Measurements from ENCODE around the gene CCDC27.

CCDC27 gene

DNA sequence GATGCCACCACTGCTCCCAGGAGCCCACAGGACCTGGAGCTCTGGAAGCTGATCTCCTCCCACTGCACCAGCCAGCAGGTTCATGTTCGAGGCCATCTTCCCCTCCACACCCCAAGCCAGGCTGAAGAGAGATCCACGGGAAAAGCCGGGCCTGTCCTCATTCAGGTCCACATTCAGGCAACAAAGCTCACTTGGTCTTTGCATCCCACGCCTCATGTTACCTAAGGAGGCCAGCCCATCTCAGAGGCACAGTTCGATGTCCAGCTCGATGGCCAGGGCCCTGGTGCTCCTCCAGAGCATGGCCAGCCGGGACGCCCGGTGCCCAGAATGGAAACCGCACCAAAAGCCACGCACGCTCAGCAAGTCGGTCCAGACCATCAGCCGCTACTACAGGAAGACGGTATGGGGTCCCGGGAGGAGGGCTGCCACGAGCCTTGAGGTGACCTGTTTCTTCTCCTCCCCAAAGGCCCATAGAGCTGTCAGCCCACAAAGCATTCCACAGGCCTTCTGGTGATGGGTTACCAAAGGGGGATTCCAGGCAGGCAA is at the start of gene CCDC27:
CCDC27 (plus strand) TSS at position 51 of the 546 bp plus-strand sequence; CDS start at position 83, 32 bp downstream.
- DNase-seq: no peak

DNA sequence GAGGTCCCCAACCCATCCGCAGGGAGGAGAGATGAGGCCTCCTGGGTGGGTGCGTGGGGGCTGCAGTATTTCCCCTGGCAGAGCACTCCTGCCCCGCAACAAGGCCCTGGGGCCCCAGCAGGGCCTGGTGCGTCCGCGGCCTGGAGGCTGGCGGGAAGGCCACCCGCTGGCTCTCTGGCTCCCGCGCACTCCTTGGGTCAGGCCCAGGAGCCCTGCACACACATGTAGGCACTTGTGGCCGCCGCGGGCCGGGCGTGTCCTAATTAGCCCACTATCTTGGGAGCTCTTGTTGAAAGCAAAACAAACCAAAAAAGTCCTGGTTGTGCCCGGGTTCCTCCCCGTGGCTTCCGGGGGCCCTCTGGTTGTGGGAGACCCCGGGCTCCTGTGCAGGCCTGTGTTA is 49.7 kb upstream of the CCDC27 start:
- no peak for DNase-seq

DNA sequence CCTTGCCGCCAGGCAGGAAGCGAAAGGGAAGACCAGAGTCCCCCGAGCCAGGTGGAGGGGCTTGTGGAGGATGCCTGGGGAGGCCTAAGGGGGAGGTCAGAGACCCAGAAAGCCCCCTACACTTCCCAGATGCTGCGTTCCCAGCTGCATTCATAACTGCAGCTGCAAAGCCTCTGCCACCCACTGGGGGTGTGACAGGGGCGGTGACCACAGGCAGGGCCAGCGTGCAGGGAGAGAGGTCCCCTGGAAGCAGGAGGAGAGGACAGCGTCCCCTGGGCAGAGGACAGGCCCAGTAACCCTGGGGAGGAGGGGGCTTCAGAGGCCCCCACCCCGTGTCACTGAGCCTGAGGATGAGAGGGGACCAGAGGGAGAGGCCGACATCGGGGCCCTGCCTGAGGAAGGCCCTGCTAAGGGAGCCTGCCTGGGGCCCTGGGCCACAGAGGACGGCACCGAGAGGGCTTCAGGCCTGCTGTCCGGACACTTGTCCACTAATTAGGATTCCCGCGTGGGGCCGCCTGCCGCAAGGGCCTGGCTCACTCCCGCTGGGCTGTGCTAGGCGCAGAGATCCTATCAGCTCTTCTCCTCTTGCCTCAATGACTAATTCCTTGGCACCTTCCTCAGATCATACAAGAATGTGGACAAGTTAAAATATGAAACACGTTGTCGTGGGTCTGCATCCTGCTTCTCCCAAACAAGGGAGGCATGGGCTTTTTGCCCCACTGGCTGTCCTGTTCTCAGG is 49.1 kb upstream of the CCDC27 start:
- no peak for DNase-seq

DNA sequence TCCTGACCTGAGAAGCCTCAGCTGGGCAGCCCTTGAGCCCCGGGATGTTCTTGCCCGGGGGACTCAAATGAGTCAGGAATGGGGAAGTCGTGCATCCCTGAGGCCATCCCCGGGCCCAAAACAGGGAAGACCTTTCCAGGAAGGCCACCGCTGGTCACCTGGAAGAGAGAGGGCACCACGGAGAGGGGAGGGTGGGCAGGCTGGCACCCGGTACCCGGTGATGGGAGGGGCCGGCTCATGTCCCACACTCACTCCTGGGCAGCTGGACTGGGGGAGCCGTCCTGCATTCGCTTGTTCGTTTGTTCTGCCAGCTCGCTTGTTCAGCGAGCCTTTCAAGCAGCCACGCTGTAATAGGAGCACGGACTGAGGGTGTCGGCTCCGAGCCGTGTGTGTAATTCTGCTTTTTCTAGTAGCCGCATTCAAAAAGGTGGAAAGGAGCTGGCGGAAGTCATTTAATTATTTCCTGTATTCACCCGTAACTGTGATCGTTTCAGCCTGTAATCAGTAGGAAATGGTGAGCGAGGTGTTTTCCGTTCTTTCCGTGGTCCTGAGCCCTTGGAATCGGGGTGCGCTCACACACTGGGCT is 48.4 kb upstream of the CCDC27 start:
- DNase-seq: no peak

DNA sequence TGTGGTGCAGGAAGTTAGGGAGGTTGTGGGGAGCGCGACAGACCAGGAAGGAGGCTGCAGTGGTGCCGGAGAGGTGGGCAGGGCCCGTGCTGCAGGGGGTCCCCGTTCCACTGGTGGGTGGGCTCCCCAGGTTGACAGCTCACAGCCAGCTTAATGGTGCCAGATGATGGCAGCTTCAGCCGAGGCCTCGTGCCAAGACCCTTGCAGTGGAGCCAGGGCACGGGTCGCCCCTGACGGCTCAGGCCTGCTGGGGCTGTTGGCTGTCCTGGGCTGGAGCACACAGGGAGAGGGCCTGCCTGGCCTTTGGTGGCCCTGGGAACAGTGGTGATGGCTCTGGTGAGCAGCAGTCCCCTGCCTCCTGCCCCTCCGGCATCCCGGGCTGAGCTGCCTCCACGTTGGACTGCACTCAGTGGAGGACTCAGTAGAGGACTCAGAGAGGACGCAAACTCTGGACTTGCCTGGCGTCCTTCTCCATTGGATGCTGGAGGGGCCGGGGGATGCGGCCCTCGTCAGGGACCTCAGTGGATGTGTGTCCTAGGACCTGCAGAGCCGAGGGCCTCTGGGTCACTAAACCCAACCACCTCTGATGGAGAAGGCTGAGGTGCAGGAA is 46.8 kb upstream of the CCDC27 start:
- no peak for DNase-seq

DNA sequence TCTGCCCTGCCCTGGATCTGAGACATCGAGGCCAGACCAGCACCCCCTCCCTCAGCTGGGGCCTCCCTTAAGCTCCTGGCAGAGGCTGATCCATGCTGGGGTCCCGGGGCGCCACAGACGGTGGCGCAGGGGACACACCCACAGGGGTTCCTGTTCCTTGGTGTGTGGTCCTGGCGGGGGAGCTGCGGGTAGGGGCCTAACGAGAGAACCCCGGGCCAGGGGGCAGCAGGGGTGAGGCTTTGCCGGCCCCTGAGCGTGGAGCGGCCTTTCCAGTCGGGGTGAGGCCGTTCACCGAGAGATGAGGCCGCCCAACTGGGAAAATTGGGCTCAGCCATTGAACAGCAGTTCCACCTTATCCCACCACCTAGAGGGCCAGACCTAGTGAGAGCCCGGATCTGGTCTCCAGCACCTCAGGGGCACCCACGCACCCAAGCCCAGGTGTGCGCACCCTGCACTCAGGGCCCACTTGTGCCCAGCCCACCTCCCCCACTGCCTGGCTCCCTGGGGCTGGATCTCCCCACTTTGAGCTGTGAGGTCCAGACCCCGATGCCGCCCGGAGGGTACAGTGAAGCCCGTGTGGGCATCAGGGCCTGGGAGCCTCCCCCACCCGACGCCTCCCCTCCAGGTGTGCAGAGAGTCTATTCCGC is 45.5 kb upstream of the CCDC27 start:
- DNase-seq: no peak

DNA sequence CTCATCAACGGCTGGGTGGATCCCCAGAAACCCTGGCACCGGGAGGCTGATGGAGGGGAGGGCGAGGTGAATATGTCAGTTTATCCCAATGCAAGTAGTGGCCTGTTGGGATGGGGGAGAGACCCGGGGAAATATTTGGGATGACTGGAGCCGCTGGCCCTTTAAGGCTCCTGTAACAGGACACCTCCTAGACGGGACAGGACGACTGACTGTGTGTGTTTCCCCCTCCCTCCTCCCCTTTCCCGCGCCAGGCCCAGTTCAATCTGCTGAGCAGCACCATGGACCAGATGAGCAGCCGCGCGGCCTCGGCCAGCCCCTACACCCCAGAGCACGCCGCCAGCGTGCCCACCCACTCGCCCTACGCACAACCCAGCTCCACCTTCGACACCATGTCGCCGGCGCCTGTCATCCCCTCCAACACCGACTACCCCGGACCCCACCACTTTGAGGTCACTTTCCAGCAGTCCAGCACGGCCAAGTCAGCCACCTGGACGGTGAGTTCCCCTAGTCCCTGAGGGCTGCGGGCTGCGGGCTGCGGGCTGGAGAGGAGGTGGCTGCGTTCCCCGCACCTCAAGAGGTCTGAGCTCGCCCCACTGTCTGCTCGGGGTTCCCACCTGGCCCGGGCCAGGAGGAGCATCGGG is 44.8 kb upstream of the CCDC27 start:
- no peak for DNase-seq

DNA sequence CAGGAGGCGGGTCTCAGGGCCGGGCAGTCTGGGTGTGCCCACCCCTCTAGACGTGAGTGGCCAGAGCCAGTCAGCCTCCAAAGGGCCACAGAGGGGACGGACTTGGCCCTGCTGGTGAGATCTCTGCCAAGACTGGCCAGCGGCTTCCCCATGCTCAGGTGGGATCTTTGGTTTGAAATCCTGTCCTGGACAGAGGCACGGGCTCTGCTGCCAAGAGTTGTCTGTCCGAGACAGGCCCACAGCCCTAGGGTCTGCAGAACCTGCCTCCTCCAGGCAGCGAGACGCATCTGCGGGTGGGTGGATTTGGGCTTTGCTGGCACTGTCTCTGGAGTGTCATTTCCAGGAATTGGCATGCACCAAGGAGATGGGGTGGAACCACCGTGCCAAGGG is 44.3 kb upstream of the CCDC27 start:
- no peak for DNase-seq

DNA sequence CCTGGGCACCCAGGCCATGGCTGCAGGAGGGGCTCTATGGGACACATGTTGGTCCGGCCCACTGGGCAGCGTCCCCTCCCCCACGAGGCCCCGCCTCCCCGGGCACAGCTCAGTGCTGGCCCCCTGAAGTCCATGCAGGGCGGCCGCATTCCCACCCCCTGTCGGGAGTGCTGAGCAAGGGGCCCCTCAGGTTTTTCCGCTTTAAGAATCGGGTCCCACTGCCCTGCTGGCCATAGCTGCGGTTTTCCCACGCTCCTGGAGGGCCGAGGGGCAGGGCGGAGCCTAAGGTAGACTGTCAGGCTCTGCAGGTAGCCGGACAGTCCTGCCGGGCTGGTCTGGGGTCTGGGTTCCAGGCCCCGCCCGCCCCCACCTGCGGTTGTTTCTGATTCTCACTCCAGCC is 43.5 kb upstream of the CCDC27 start:
- no peak for DNase-seq

DNA sequence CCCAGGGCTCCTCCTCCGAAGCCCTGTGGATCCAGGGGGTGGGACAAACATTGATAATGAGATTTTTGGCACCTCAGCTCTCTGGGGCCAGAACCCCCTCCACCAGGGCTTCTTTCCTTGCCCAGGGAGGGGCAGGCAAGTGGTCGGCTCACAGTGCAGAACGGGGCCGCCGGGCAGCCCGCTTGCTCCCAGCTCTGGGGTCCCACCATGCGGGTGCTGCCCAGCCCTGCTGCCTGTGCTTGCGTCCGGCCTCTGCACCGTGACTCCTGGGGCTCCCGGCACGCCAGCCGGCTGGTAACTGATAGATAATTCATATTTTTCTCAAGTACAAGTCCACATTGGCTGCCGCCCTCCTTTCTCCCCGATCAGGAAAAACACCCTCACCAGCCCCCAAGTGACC is 42.0 kb upstream of the CCDC27 start:
- no peak for DNase-seq

DNA sequence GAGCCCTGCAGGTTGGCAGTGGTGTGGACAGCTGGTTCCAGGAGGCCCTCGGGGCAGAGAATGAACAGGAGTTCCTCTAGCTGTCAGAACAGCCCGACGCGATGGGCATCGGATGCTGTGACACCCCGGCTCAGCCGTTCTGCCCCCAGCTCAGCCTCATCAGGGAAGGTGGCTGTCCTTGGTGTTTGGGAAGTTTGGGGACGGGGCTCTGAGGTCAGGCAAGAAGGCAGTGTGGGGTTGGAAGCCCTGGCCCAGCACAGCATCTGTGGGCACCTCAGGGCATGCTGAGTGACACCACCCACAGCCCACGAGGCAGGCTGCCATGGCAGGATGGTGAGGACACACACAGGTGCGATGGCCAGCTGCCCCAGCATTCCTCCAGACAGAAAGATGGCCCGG is 40.9 kb upstream of the CCDC27 start:
- DNase-seq: no peak

DNA sequence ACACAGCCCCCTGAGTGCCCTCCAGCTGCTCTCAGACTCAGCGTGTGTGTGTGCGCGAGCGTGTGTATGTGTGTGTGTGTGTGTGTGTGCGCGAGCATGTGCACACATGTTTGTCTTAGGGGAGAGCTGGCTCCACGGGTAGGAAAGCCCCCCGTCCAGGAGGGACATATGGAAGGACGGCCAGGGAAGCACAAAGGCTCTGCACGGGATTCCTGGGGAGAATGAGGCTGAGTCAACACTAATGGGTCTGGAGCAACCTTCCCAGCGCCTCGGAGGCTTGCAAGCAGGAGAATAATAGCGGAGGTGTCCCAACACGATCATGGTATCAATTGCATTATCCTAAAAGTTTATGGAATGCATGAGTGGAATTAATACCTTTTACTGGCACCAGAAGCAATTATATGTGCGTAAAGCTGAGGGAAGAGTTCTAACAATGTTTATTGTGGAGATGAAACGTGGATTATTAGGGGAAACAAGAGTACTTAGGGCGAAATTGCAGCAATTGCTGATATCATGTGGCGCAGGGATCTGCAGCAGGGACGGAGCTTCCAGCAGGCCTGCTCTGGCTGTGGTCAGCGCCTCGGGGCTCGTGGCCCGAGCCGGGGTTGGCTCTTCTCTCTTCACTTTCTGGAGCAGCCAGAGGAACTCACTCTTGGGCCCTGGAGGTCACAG is 40.3 kb upstream of the CCDC27 start:
- no peak for DNase-seq

DNA sequence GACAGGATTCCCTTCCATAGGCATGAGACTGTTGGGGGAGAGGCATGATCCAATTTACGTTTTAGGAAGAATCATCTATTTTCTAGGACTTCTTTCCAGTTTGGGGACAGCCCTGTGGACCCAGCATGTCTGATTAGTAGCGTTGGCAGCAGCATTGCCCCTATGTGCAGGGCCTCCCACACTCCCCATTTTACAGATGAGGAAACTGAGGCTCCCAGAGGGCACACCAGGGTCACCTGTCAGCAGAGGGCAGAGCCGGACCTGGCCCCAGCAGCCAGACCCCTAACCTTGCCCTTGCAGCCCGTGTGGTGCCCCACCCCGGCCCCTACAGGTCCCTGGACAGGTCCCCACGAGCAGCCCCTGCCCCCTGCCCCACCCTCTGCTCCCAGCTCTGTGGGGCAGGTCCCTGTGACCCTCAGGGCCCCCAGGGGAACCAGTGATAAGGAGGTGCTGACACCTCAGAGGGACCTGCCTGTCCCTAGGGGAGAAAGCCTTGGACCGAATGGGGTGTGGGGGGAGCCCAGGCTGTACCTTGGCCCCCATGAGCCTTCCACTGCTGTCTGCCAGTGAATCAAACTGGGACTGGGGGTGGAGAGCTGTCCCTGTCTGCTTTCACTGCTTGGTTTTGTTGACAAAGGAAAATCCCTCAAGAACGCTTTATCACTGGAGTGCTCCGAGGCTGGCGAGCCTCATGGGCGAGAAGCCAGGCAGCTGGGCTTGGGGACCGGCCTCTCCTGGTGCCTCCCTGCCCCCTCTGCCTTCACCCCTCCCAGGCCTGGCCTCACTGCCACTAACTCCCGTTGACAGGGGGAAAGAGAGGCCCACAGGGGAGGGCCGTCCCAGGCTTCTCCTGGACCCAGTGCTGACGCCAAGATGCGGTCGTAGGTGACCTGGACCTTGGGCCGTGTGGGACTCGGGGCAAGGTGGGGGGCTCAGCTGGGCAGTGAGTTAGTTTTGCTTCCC is 39.4 kb upstream of the CCDC27 start:
- DNase-seq: no peak

DNA sequence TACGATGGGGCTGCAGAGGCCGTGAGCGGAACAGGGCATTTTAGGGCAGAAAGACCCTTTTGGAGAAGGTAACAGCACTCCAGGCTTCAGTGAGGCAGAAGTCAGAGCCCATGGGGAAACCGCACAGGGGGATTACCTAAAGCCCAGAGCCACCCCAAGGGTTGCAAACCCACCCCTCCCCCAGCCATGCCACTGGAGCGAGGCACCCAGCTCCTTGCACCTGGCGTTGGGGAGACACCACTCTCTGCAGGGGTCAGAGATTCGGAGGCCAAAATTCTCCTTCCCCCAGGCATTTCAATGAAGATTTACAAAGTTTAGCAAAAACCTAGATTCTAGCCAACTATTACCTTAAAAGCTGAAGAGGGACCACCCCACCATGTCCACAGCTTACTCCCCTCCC is 38.4 kb upstream of the CCDC27 start:
- DNase-seq: no peak

DNA sequence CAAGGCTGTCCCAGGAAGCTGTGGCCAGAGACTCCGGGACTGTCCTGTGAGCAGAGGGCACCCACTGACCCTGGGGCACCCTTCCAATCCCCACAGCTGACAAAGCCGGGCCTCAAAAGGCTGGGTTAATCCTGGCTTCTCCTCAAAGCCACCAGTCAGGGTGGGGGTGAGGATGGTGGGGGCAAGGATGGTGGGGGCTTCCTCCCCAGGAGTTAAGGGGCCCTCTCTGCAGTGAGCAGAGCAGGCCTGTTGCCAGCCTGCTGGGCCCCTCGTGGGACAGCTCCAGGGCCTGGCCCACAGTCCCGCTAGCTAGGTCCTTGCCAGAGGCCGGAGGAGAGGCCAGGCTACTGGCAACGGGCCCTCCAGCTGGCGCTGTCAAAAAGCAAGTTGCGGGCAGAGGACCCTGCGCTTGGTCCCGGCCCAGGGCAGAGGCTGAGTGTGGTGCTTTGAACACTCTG is 37.9 kb upstream of the CCDC27 start:
- DNase-seq: no peak

DNA sequence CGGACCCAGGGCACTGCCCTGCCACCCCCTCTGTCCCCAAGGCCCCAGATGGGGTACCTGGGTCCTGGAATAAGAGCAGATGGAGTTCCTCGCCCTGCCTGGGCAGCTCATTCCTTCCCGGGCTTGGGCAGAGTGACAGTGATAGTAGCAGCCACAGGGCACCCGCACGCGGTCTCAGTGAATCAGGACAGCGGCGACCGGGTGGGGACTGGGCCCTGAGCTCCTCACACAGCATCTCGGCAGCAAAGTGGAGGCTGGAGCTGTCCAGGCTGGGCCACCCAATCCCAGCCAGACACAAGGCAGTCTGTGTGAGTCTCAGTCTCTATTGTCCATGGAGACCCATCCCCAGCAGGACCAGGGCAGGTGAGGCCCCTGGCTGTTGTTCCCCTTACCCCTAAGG is 37.4 kb upstream of the CCDC27 start:
- no peak for DNase-seq

DNA sequence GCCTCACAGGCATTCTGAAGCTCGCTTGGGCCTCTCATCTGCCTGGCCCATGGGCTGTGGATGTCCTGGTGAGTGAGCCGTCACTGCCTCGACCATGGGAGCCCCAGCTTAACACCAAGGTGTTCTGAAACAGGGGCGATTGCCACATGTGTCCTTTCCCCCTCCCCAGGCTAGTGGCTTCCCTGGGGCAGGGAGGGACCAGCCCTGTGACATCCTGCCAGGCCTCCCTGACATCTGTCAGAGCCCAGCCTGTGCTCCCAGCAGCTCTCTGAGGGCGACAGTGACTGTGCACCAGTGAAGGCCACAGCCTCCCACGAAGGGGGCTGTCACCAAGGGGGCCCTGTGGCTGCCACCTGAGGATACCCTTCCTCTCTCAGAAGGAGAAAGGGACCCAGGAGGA is 35.9 kb upstream of the CCDC27 start:
- no peak for DNase-seq

DNA sequence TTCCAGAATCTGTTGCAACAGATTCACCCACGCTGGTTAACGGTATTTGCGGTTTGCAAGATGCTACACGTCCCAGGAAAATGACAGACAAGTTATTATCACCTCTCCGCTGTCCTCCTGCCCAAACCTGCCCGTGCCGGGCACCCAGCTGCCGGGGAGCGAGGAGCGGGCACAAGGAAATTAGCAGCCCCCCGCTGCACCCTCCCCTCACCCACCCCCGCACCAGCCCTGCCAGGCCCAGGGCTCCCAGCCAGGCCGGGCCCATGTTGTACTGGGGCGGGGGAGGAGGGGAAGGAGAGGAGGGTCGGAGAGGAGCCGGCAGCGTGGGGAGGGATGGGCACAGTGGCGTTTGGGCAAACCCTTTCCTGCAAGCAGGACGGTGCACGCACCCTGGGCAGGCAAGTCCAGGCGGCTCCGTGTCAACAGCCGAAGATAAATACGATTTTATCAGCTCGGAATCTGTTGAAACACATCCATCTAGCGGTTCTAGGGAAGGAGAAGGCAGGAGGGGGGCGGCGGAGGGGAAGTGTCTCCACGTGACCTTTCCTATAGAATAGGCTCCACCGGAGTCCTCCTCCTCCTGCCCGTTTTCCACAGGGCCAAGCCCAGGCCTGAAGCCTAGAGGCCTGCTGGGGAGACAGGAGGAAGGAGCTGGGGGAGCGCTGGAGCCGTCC is 35.1 kb upstream of the CCDC27 start:
- DNase-seq: no peak

DNA sequence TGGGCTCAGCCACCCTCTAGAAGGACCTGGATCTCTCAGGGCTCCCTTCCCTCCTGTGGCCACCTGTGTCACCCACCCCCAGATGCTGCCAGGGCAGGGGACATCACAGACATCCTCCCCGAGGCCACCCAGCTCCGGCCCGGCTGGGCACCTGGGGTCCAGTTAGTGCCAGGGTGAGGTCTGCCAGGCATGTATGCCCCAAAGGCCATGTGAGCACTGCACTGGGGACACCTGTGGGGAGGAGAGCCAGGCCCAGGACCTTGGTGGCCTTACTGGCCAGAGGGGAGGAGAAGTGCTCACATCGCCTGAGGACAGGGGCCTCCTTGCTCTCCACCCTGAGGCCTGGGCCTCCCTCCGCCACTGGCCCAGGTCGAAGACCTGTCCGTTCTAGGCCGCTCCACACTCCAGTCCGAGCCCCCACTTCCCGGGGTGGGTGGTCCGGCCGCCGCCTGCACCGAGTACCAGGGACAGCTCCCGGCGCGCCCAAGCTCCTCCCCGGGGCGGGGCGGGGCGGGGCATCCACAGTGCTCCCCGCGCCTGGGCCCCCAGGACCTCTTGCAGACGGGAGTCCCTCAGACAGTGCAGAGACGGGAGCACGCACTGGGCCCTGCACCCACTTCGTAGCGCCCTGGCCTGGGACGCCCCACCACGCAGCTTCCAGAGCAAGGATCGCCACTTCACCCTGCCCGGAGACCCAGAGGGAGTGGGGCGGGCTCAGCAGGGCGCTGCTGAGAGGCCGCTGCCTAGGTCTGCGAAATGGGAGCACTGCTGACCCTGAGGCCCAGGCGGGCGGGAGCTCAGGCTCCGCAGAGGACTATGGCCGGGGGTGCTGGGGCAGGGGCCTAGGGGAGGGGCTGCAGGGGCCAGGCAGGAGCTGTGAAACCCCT is 34.3 kb upstream of the CCDC27 start:
- no peak for DNase-seq

DNA sequence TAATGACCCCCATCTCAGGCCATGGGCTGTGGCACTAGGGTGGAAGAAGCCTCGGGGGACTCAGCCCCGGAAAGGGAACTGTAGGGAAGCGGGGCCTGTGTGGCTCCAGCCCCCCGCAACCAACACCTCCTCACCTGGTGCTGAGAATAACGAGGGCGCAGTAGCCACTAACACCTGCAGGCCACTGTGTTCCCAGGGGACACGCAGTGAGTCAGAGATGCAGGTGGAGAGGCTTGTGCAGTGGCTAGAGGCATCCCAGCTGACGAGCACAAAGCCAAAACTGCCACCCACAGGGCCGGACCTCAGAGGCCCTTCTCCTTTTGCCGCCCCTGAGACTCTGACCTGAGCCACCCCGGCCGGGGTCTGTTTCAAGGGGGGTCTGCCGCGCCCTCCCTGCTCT is 33.5 kb upstream of the CCDC27 start:
- DNase-seq: no peak
